PC-9 (cell line): Measurements from ENCODE around the gene HHAT. TPM values are rescaled to one million over a fixed set of nuclear protein-coding genes. Genes with fewer than 3 reads are reported as not detected.

Source experiments
- BruUV-seq: library from RNA; stranded (reverse); fragments of 400-500 nt; replicated peaks from 2 replicates; lab custom pipeline; 2021; lab: Mats Ljungman, UMichigan
- CTCF ChIA-PET: fragments of 300-600 bp; sonication (Branson Sonifier 250); formaldehyde crosslinking; loops from one replicate; lab custom pipeline; 2022; ENCODE audit warnings: antibody characterized with exemption; lab: Charles Lee
- POLR2A ChIA-PET: fragments of 300-600 bp; sonication (Branson Sonifier 250); formaldehyde crosslinking; loops from one replicate; lab custom pipeline; 2022; ENCODE audit warnings: antibody characterized with exemption; ENCODE audit not compliant: unreplicated experiment; lab: Charles Lee
- DNase-seq, 2 experiments: peaks; one replicate each; pipeline versions ENCODE4 v3.0.0 to v3.0.0-alpha.2; 2015 to 2022; ENCODE audit warnings: mixed read lengths in 1 of 2
- H2AFZ ChIP-seq: fragments of 200-600 bp; sonication (generic); 2 replicates; pipeline ENCODE4 v1.8.1; 2017; ENCODE audit warnings: antibody characterized with exemption
- H3F3A ChIP-seq: fragments of 200-600 bp; sonication (generic); 2 replicates; pipeline ENCODE4 v1.8.1; 2017; ENCODE audit warnings: antibody characterized with exemption, mild to moderate bottlenecking, low read depth; ENCODE audit not compliant: insufficient read depth
- H3K27ac ChIP-seq: fragments of 200-600 bp; sonication (generic); 2 replicates; pipeline ENCODE4 v1.6.1; 2016; ENCODE audit warnings: mixed run types
- H3K27me3 ChIP-seq: fragments of 200-600 bp; sonication (generic); 2 replicates; pipeline ENCODE4 v1.6.1; 2016; ENCODE audit warnings: low read depth, mixed run types; ENCODE audit not compliant: insufficient read depth
- H3K36me3 ChIP-seq: fragments of 200-600 bp; sonication (generic); 2 replicates; pipeline ENCODE4 v1.6.1; 2016; ENCODE audit warnings: low read depth, mixed run types
- H3K4me1 ChIP-seq: fragments of 200-600 bp; sonication (generic); replicated peaks from 2 replicates; pipeline ENCODE4 v1.6.1; 2016; ENCODE audit warnings: mixed run types; ENCODE audit not compliant: insufficient read depth
- H3K4me2 ChIP-seq: fragments of 200-600 bp; sonication (generic); 2 replicates; pipeline ENCODE4 v1.6.1; 2017; ENCODE audit warnings: mixed run types
- H3K4me3 ChIP-seq: fragments of 200-600 bp; sonication (generic); 2 replicates; pipeline ENCODE4 v1.6.1; 2016; ENCODE audit warnings: mixed run types
- H3K79me2 ChIP-seq: fragments of 200-600 bp; sonication (generic); 2 replicates; pipeline ENCODE4 v1.6.1; 2017; ENCODE audit warnings: low read depth, mixed run types
- H3K9me2 ChIP-seq: fragments of 200-600 bp; sonication (generic); 2 replicates; pipeline ENCODE4 v1.8.1; 2017; ENCODE audit warnings: mild to moderate bottlenecking; ENCODE audit not compliant: insufficient read depth
- H3K9me3 ChIP-seq: fragments of 200-600 bp; sonication (generic); 2 replicates; pipeline ENCODE4 v1.8.1; 2016; ENCODE audit warnings: low read depth; ENCODE audit not compliant: insufficient read depth
- H4K20me1 ChIP-seq: fragments of 200-600 bp; sonication (generic); 2 replicates; pipeline ENCODE4 v1.8.1; 2017; ENCODE audit not compliant: insufficient read depth
- CTCF ChIP-seq: fragments of 200-600 bp; sonication (generic); conservative IDR thresholded peaks from 2 replicates; pipeline ENCODE4 v1.6.1; 2017; ENCODE audit warnings: mixed run types, antibody characterized with exemption, mild to moderate bottlenecking, moderate library complexity
- EZH2 ChIP-seq: fragments of 200-600 bp; sonication (generic); IDR thresholded peaks from 2 replicates; pipeline ENCODE4 v1.8.0; 2017; ENCODE audit warnings: antibody characterized with exemption, low read depth
- intact Hi-C: fragments of 100-400 bp; cut with micrococcal nuclease; formaldehyde crosslinking; loops from one replicate; pipeline ENCODE4 v1.10.0; 2022; ENCODE audit not compliant: unreplicated experiment
- total RNA-seq: library from RNA; stranded (reverse); gene quantifications from 2 replicates; pipeline ENCODE4 v1.2.3, GENCODE V29; 2021

Gene HHAT
- total RNA-seq, 1 experiment from 2014 or later = 5.3 TPM

GRCh38 chr1:210695026-210695425 lies 366.3 kb downstream of the HHAT start:
- no peaks in the 10 kb centered on the region for H3K36me3 ChIP-seq
- BruUV-seq = no TSS peak
- H3K4me2 ChIP-seq = no peak overlapping the region
- H3F3A ChIP-seq = no peaks in the 10 kb centered on the region
- H2AFZ ChIP-seq = no peak overlapping the region
- H3K9me3 ChIP-seq = no peaks in the 10 kb centered on the region
- ChIA-PET CTCF (no interaction called here), POLR2A (no interaction called here)
- no peaks in the 10 kb centered on the region for H3K9me2 ChIP-seq
- no peaks in the 10 kb centered on the region for H3K79me2 ChIP-seq
- H3K4me3 ChIP-seq = no peak overlapping the region
- no peak for DNase-seq
- no peaks in the 10 kb centered on the region for H4K20me1 ChIP-seq
- no peaks in the 10 kb centered on the region for H3K4me1 ChIP-seq
- H3K27ac ChIP-seq = no peak overlapping the region
- TF ChIP-seq CTCF = no peak
- TF ChIP-seq EZH2 = no peak
- H3K27me3 ChIP-seq = peaks cover 7% of the 10 kb centered on the region; the same call in 1 of the 2 replicates
- intact Hi-C loops = no loop called here

- CTCF ChIA-PET = no interaction called here
- intact Hi-C loops = no loop called here
- H3K27ac ChIP-seq = no peak overlapping the region
Observed at GRCh38 chr1:210696709-210697108, 368.0 kb downstream of the HHAT start.

GRCh38 chr1:210697185-210697584 lies 368.5 kb downstream of the HHAT start:
- DNase-seq = no peak
- no peak overlapping the region for H3K27ac ChIP-seq
- H3F3A ChIP-seq = no peaks in the 10 kb centered on the region
- no peaks in the 10 kb centered on the region for H3K9me2 ChIP-seq
- no peak overlapping the region for H3K4me2 ChIP-seq
- H3K4me1 ChIP-seq = no peaks in the 10 kb centered on the region
- H3K4me3 ChIP-seq = no peak overlapping the region
- intact Hi-C loops = no loop called here
- no peaks in the 10 kb centered on the region for H3K9me3 ChIP-seq
- H2AFZ ChIP-seq = no peak overlapping the region
- H3K79me2 ChIP-seq = no peaks in the 10 kb centered on the region
- POLR2A ChIA-PET = no interaction called here
- CTCF ChIA-PET = no interaction called here
- BruUV-seq = no TSS peak
- TF ChIP-seq CTCF (no peak), EZH2 (no peak)
- no peaks in the 10 kb centered on the region for H3K36me3 ChIP-seq
- H4K20me1 ChIP-seq = no peaks in the 10 kb centered on the region
- H3K27me3 ChIP-seq = peaks cover 5% of the 10 kb centered on the region; the same call in 1 of the 2 replicates

More at GRCh38 chr1:210696709-210697108, 368.0 kb downstream of the HHAT start:
- DNase-seq = no peak
- TF ChIP-seq CTCF (no peak), EZH2 (no peak)
- Histone ChIP-seq H3K4me2 (no peak overlapping the region), H3K79me2 (no peaks in the 10 kb centered on the region), H4K20me1 (no peaks in the 10 kb centered on the region), H3K9me3 (no peaks in the 10 kb centered on the region), H3F3A (no peaks in the 10 kb centered on the region), H3K27me3 (peaks cover 7% of the 10 kb centered on the region; the same call in 1 of the 2 replicates), H3K9me2 (no peaks in the 10 kb centered on the region), H3K4me1 (no peaks in the 10 kb centered on the region), H3K36me3 (no peaks in the 10 kb centered on the region), H2AFZ (no peak overlapping the region), H3K4me3 (no peak overlapping the region)
- BruUV-seq = no TSS peak
- POLR2A ChIA-PET = no interaction called here
